Nephron progenitor cell (in vitro differentiated cells): ENCODE results near the gene GFPT2.

Source experiments
- DNase-seq: peaks from one replicate; pipeline ENCODE4 v3.0.0; 2021
- H3K27ac Mint-ChIP-seq: 2 replicates; pipeline ENCODE4 v1.8.0; 2021; ENCODE audit warnings: mild to moderate bottlenecking, moderate library complexity, mixed read lengths
- H3K27me3 Mint-ChIP-seq: 2 replicates; pipeline ENCODE4 v1.8.0; 2021; ENCODE audit warnings: mild to moderate bottlenecking, low read depth, mixed read lengths; ENCODE audit not compliant: poor library complexity
- H3K36me3 Mint-ChIP-seq: 2 replicates; pipeline ENCODE4 v1.8.0; 2021; ENCODE audit warnings: low read depth, mixed read lengths
- H3K4me1 Mint-ChIP-seq: 2 replicates; pipeline ENCODE4 v1.8.0; 2021; ENCODE audit warnings: mixed read lengths
- H3K4me3 Mint-ChIP-seq: 2 replicates; pipeline ENCODE4 v1.8.0; 2021; ENCODE audit warnings: mild to moderate bottlenecking, moderate library complexity, mixed read lengths
- H3K9me3 Mint-ChIP-seq: 2 replicates; pipeline ENCODE4 v1.8.0; 2021; ENCODE audit warnings: mild to moderate bottlenecking, moderate library complexity, mixed read lengths
- TF ChIP-seq, protein P1 (sequence below): fragments of 200-600 bp; sonication (generic); IDR thresholded peaks from 2 replicates; pipeline ENCODE4 v1.5.0; 2021; ENCODE audit warnings: antibody characterized with exemption

Gene GFPT2

DNA sequence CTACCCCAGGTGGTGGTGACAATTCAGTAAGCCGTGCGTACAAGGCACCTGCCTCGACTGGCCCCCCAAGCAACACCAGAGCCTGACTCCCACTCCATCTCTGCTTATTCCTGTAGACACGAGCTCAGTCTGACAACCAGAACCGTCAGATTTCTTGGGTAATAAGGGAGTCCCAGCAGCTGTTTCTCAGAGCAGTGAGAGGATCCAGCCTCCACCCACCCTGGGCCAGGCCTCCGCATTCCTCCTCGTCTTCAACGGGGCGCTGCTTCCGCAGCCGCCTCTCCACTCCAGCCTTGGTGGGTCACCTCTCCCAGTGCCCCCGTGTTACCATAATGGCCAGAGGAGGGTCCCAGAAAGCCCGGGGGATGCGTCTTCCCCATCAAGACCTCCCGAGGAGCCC lies 27.7 kb upstream of the GFPT2 start:
- peaks cover 11% of the 10 kb centered on the region for H3K27me3 Mint-ChIP-seq
- H3K36me3 Mint-ChIP-seq: no peaks in the 10 kb centered on the region
- no peak overlapping the region for H3K4me3 Mint-ChIP-seq
- DNase-seq: no peak
- peaks cover 32% of the 10 kb centered on the region for H3K4me1 Mint-ChIP-seq
- TF ChIP-seq, protein P1, sequence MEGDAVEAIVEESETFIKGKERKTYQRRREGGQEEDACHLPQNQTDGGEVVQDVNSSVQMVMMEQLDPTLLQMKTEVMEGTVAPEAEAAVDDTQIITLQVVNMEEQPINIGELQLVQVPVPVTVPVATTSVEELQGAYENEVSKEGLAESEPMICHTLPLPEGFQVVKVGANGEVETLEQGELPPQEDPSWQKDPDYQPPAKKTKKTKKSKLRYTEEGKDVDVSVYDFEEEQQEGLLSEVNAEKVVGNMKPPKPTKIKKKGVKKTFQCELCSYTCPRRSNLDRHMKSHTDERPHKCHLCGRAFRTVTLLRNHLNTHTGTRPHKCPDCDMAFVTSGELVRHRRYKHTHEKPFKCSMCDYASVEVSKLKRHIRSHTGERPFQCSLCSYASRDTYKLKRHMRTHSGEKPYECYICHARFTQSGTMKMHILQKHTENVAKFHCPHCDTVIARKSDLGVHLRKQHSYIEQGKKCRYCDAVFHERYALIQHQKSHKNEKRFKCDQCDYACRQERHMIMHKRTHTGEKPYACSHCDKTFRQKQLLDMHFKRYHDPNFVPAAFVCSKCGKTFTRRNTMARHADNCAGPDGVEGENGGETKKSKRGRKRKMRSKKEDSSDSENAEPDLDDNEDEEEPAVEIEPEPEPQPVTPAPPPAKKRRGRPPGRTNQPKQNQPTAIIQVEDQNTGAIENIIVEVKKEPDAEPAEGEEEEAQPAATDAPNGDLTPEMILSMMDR: no peak
- peaks cover 6% of the 10 kb centered on the region for H3K9me3 Mint-ChIP-seq
- peak overlapping the region; percentile 25 for H3K27ac Mint-ChIP-seq

DNA sequence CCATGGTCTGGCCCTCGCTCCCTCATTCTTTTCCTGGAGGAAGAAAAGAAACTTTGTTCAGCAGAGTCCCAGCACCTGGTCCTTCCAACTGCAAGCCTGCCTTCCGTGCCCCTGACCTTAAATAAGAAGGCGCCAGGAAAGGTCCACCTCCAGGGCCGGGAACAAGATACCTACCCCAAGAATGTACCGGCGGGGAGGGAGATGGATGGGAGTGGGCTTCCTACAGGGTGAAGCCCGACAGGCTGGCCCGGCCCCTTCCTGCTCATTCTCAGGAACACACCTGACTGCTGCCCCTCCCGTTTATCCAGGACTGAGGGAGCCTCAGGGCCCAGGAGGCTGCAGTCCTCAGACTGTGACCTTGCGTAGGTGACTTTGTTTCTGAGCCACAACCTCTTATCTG lies 27.3 kb upstream of the GFPT2 start:
- no peak overlapping the region for H3K4me3 Mint-ChIP-seq
- peaks cover 2% of the 10 kb centered on the region for H3K9me3 Mint-ChIP-seq
- peaks cover 9% of the 10 kb centered on the region for H3K27me3 Mint-ChIP-seq
- no peaks in the 10 kb centered on the region for H3K36me3 Mint-ChIP-seq
- H3K27ac Mint-ChIP-seq: no peak overlapping the region
- TF ChIP-seq, protein P1: no peak
- DNase-seq: no peak
- H3K4me1 Mint-ChIP-seq: peaks cover 32% of the 10 kb centered on the region

DNA sequence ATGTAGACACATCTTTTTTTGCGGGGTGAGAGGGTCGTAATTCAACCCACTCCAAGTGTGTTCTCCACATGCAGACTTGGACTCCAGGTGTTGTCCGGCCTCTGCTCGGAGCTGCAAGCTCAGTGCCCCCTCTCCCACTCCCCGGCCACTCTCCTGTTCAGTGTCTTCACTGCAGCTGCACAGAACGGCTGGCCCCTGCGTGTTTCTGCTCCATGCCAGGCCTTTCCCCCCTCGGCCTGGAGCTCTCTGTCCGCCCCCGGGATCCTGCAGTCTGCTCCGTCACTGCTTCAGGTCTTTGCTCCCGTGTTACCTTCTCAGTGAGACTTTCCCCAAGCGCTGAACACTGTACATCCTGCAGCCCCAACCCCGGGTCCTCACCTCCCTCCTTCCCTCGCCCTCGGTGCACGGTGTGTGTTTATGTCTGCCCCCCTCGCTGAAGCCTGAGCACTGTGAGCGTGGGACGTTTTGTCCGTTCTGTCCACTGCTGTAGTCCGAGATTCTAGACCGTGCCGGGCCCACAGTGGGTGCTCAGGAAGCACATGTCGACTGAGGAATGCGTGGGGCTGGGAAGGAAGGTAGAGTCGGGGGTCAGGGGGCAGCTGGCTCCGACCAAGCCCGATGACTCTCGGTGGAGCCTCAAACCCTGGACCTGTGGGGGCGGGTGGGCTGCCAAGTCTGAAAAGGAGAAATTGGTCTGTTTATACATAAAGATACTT lies 26.4 kb upstream of the GFPT2 start:
- Mint-ChIP-seq H3K4me3 (no peak overlapping the region), H3K27me3 (peaks cover 7% of the 10 kb centered on the region), H3K4me1 (peaks cover 32% of the 10 kb centered on the region), H3K27ac (no peak overlapping the region), H3K36me3 (no peaks in the 10 kb centered on the region), H3K9me3 (no peaks in the 10 kb centered on the region)
- TF ChIP-seq, protein P1: no peak
- no peak for DNase-seq

DNA sequence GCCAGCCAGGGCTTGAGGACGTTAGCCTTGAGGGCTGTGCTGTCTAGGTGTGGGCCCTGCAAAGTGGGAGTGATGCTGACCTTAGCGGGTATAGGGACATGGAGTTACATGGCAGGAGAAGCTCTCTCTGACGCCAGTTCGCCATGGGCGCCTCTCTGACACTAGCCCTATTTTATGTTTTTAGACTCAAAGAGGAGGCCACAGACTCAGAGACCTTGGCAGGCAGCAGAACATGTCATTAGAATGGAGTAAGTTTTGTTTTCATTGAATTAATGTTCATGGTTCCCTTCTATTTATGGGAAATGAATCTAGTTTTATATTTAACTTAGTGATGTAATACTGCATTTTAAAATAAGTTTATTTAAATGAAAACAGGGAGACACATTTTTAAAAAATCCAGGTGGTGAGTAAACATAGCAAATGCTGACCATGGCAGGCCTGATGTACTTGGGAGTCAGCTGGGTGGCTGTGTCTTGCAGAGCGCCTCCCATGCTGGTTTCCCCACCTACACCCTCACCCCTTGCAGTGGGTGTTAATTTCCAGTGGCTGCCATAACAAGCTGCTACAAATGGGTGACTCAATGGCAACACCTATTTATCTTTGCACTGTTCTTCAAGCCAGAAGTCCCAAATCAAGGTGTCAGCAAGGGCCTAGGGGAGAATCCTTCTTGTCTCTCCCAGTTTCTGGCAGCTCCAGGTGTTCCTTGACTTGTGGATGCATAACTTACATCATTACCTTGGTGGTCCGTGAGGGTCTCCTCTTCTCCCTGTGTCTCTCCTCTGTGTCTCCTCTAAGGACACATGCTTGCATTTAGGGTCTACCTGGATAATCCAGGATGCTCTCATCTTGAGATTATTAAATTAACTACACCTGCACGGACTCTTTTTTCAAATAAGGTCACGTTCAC lies 25.6 kb upstream of the GFPT2 start:
- peaks cover 32% of the 10 kb centered on the region for H3K4me1 Mint-ChIP-seq
- H3K36me3 Mint-ChIP-seq: no peaks in the 10 kb centered on the region
- no peak overlapping the region for H3K27ac Mint-ChIP-seq

DNA sequence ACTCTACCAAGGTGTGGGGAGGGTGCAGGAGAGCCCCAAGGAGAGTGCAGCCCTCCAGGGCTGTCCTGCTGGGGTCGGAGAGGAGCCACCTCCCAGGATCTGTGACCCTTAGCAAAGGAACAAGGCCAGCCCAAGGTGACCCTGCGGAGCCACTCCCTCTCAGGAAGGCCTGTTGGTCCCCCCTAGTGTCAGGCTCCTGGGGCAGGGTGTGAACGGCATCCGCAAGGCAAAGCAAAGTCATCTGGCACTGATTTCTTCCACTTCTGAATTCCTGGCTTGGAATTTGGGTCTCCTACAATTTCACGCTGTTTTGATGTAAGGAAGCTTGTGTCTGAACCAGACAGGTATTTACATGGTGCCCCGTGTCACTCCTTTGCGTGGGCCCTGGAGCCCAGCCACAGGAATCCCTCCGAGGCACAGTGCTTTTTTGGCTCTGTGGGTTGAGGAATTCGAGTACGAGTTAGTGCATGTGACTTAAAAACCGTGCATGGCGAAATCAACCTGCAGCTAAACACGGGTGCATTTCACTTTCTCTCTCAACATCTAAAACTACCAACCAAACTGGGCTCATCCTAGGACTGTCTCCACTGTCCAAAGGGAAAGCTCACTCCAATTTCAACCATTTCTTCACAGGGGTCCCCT lies 24.5 kb upstream of the GFPT2 start:
- Mint-ChIP-seq H3K9me3 (no peaks in the 10 kb centered on the region), H3K27ac (no peak overlapping the region)

More for the DNA sequence above, 25.6 kb upstream of the GFPT2 start:
- Mint-ChIP-seq H3K27me3 (peaks cover 11% of the 10 kb centered on the region), H3K4me3 (no peak overlapping the region), H3K9me3 (no peaks in the 10 kb centered on the region)
- no peak for DNase-seq
- TF ChIP-seq, protein P1: no peak

More for the DNA sequence above, 24.5 kb upstream of the GFPT2 start:
- H3K4me1 Mint-ChIP-seq: peaks cover 32% of the 10 kb centered on the region
- H3K27me3 Mint-ChIP-seq: peaks cover 7% of the 10 kb centered on the region
- no peaks in the 10 kb centered on the region for H3K36me3 Mint-ChIP-seq
- no peak for DNase-seq
- TF ChIP-seq, protein P1: no peak
- H3K4me3 Mint-ChIP-seq: no peak overlapping the region
